ENCODE results near the gene HAL. TPM values are rescaled to one million over a fixed set of nuclear protein-coding genes. Genes with fewer than 3 reads are reported as not detected.

Gene HAL
- total RNA-seq, 1 experiment from 2014 or later = 1.8 TPM

- ChIA-PET POLR2A (interaction anchor here (0.6 kb wide), 1 partner anchor 104 kb away, joined by 3 read pairs; no protein-coding TSS in a partner anchor), CTCF (no interaction called here), RAD21 (ENCODE audit: low non-redundant PET in 1 of 2, low total read pairs in 2 of 2, uncharacterized antibody in 2 of 2, unreplicated experiment in 2 of 2) (no interaction called here)
- H3K27me3 ChIP-seq (ENCODE audit: insufficient read depth, low read length) = no peaks in the 10 kb centered on the region
- no peak for DNase-seq (ENCODE audit: low read depth, low spot score)
- H3K9me2 ChIP-seq (ENCODE audit: insufficient read depth) = no peaks in the 10 kb centered on the region
- no peaks in the 10 kb centered on the region for H3K36me3 ChIP-seq (ENCODE audit: control insufficient read depth in 1 of 2, insufficient read depth in 2 of 2, low read length in 2 of 2)
- no peak overlapping the region for H3K27ac ChIP-seq (ENCODE audit: low read depth, low read length)
- H3K4me2 ChIP-seq (ENCODE audit: low read length) = no peak overlapping the region
- intact Hi-C loops (cut with micrococcal nuclease) = loop anchor here (5.0 kb wide), 1 partner anchor 152 kb away; no protein-coding TSS in a partner anchor
- no peak overlapping the region for H3K9ac ChIP-seq (ENCODE audit: low read length)
- no peak for ATAC-seq
- H3K79me2 ChIP-seq (ENCODE audit: insufficient read depth, low read length) = no peaks in the 10 kb centered on the region
- no peaks in the 10 kb centered on the region for H4K20me1 ChIP-seq (ENCODE audit: insufficient read depth)
- peak; percentile 30; the same call in 1 of the 2 replicates for TF ChIP-seq EGR1 (IDR thresholded peaks at IDR 0.05; ENCODE audit: low read depth)
- TF ChIP-seq RAD21 (IDR thresholded peaks at IDR 0.05; ENCODE audit: low read depth) = no peak
- H2AFZ ChIP-seq (ENCODE audit: low read depth, low read length, poor library complexity, severe bottlenecking) = no peak overlapping the region
- BruUV-seq (replicated peaks) = no TSS peak
- no peaks in the 10 kb centered on the region for H3K9me3 ChIP-seq (ENCODE audit: control insufficient read depth in 1 of 2, insufficient read depth in 1 of 2, low read depth in 1 of 2, low read length in 2 of 2)
- H3K4me3 ChIP-seq (replicated peaks in 1 of 2; ENCODE audit: low read depth in 1 of 2, low read length in 2 of 2) = no peak overlapping the region
- H3K4me1 ChIP-seq (ENCODE audit: control insufficient read depth in 1 of 2, insufficient read depth in 2 of 2, low read length in 2 of 2) = peaks cover 36 to 57% of the 10 kb centered on the region in 2 experiments
These were observed 49.4 kb upstream of the HAL start for GRCh38 chr12:96045566-96045965.

- no peak for ATAC-seq
- intact Hi-C loops (cut with micrococcal nuclease) = loop anchor here (5.0 kb wide), 1 partner anchor 152 kb away; no protein-coding TSS in a partner anchor
- Histone ChIP-seq H3K27ac (ENCODE audit: low read depth, low read length) (no peak overlapping the region), H3K4me3 (replicated peaks in 1 of 2; ENCODE audit: low read depth in 1 of 2, low read length in 2 of 2) (no peak overlapping the region), H2AFZ (ENCODE audit: low read depth, low read length, poor library complexity, severe bottlenecking) (peak overlapping the region; percentile 83), H4K20me1 (ENCODE audit: insufficient read depth) (no peaks in the 10 kb centered on the region), H3K4me2 (ENCODE audit: low read length) (peak overlapping the region; percentile 41; the same call in 1 of the 2 replicates), H3K4me1 (ENCODE audit: control insufficient read depth in 1 of 2, insufficient read depth in 2 of 2, low read length in 2 of 2) (peaks cover 36 to 57% of the 10 kb centered on the region in 2 experiments), H3K9me3 (ENCODE audit: control insufficient read depth in 1 of 2, insufficient read depth in 1 of 2, low read depth in 1 of 2, low read length in 2 of 2) (no peaks in the 10 kb centered on the region), H3K9me2 (ENCODE audit: insufficient read depth) (no peaks in the 10 kb centered on the region), H3K27me3 (ENCODE audit: insufficient read depth, low read length) (no peaks in the 10 kb centered on the region), H3K36me3 (ENCODE audit: control insufficient read depth in 1 of 2, insufficient read depth in 2 of 2, low read length in 2 of 2) (no peaks in the 10 kb centered on the region), H3K79me2 (ENCODE audit: insufficient read depth, low read length) (no peaks in the 10 kb centered on the region), H3K9ac (ENCODE audit: low read length) (no peak overlapping the region)
- BruUV-seq (replicated peaks) = no TSS peak
- DNase-seq (ENCODE audit: low read depth, low spot score) = no peak
- no peak for TF ChIP-seq JUND (IDR thresholded peaks at IDR 0.05)
- TF ChIP-seq EZH2phosphoT487 (IDR thresholded peaks at IDR 0.05; ENCODE audit: borderline replicate concordance) = no peak
- no peak for TF ChIP-seq ELF1 (IDR thresholded peaks at IDR 0.05; ENCODE audit: borderline replicate concordance, low read depth)
- ChIA-PET CTCF (no interaction called here), POLR2A (interaction anchor here (1.3 kb wide), 1 partner anchor 9 kb away, joined by 6 read pairs; the partner anchor contains the start of gene LTA4H), RAD21 (ENCODE audit: low non-redundant PET in 1 of 2, low total read pairs in 2 of 2, uncharacterized antibody in 2 of 2, unreplicated experiment in 2 of 2) (no interaction called here)
These were observed 48.8 kb upstream of the HAL start for GRCh38 chr12:96044943-96045290.
